ACHN (cell line): ENCODE data around the gene KRTAP3-2.

ENCODE experiments used
- DNase-seq: peaks from one replicate; pipeline ENCODE4 v3.0.0-alpha.2; 2015
- in situ Hi-C: cut with HindIII; loops from 2 replicates; pipeline ENCODE4 v1.10.0; 2017; ENCODE audit warnings: low sequenced_read_pairs, low pct_ligation_motif_present, low pct_unique_long_range_greater_than_20kb

KRTAP3-2 gene

DNA sequence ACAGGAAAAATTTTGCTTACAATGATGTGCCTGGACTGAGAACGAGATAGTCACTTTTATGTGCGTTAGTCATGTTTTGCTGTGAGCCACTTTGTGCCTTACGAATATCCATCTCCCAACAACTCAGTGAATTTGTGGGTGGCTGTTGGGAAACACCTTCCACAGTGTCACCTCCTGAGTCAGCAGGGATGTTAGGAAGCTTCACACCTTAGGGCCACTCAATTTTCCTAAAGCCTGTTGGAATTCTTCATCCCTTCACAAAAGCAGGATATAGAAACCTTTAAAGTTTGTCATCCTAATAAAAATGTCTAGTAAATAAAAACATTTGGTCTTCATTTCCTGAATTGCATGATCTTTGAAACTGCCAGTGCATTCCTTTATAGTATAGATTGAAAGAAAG, 13.5 kb upstream of the KRTAP3-2 start:
- DNase-seq = no peak
- in situ Hi-C loops = no loop called here

GRCh38 chr17:41012326-41013120, 12.8 kb upstream of the KRTAP3-2 start:
- DNase-seq = no peak
- in situ Hi-C loops = no loop called here

DNA sequence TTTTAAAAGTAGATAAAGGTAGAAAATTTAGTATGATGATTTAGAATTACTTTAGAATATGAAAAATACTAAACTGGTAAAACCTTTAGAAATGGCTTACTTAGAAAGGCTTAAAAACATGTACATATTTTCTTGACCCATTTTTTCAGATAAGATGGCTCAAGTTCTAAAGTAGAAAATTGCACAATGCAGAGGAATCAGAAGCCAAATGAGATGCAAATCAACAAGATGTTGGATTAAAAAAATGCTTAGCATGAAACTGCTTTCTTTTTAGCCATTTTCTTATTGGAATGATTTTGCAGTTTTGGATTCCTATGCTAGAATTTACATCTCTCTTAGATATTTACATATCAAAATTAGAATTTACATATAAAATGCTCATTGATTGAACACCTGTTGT, 10.7 kb upstream of the KRTAP3-2 start:
- DNase-seq = no peak
- in situ Hi-C loops = no loop called here

- DNase-seq = no peak
- in situ Hi-C loops = no loop called here
Observed at GRCh38 chr17:41009936-41010335, 10.2 kb upstream of the KRTAP3-2 start.

- DNase-seq = no peak
- in situ Hi-C loops = no loop called here
Observed at GRCh38 chr17:41009301-41009760, 9.6 kb upstream of the KRTAP3-2 start.

- no peak for DNase-seq
- in situ Hi-C loops = no loop called here
Observed at GRCh38 chr17:41008811-41009210, 9.1 kb upstream of the KRTAP3-2 start, which contains the start of gene KRTAP3-1. Gene KRTAP3-1, minus strand, starts transcription at chr17:41009128. Its CDS starts 54 bp downstream, at chr17:41009074.

DNA sequence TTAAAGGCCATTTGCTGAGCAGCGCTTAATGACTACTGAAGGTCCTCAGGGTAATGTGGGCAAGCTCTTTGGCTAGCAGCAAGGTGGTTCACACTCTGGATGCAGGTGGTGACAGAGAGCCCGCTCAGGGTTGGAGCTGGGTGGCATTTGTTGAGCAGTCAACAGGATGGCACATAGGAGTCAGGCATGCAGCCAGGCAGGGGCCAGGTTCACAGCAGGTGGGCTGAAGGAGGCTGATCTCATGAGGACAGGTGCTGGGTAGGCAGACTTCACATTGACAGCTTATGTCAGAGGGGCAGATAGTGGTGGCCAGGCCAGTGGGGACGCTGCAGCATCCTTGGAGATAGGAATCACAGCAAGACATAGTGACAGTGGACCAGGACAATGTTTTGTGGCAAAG, 4.7 kb upstream of the KRTAP3-2 start:
- in situ Hi-C loops = no loop called here
- no peak for DNase-seq

DNA sequence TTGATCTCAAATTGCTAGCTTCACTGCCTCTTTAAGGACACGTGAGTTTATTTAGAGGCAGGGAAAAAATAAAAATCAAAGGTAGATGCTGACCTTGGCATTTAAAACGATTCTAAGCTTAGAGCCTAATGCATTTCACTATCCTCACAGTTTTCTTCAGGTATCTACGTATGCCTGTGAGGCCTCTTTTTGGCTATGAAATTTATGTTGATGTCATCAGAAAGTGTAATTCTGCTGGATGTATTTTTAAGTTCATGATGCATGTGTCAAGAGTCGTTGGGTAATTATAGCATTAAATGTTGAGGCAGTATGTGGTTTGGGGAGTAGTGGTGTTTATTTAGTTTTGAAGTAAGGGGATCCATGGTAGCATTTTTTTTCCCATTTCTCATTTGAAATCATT, 4.2 kb upstream of the KRTAP3-2 start:
- in situ Hi-C loops = no loop called here
- DNase-seq = no peak

DNA sequence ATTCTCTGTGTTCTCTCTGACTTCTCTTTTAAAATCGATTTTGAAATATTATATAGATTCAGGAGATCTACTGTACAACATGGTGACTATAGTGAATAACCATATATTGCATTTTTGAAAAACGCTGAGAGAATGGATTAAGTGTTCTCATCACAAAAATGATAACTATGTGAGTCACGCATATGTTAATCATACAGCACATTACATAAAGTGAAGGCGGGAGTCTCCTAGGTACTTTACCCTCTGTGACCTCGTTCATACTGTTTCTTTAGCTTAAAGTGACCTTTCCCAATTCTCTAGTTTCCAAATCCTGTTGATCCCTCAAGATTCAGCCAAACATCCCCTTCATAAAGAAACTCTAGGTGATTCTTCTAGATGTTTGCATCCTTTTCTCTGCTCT, 3.1 kb upstream of the KRTAP3-2 start:
- DNase-seq = no peak
- in situ Hi-C loops = no loop called here

GRCh38 chr17:41001795-41002194, 2.1 kb upstream of the KRTAP3-2 start:
- DNase-seq = no peak
- in situ Hi-C loops = no loop called here

- in situ Hi-C loops = no loop called here
Observed at GRCh38 chr17:40997361-40997760, 2.3 kb downstream of the KRTAP3-2 start.

GRCh38 chr17:40996829-40997228, 2.9 kb downstream of the KRTAP3-2 start:
- no peak for DNase-seq
- in situ Hi-C loops = no loop called here

More at GRCh38 chr17:40997361-40997760, 2.3 kb downstream of the KRTAP3-2 start:
- DNase-seq = no peak

DNA sequence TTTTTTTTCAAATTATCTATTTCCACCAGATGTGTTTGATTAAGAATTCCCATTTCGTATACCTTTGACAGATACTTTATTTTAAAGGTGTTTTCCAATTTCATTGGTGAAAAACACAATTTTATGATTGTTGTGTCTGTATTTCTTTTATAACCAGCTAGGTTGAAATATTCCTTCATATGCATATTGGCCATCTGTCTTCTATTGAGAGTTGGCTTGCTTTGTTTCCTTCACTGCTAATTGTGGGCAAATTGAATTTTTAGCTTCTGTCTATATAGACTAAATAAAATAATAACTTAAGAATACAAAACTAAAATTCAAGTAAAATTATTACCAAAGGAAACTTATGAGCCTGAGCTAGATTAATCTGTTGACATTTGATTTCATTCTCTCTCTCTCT, 4.6 kb downstream of the KRTAP3-2 start:
- in situ Hi-C loops = no loop called here
- DNase-seq = no peak

DNA sequence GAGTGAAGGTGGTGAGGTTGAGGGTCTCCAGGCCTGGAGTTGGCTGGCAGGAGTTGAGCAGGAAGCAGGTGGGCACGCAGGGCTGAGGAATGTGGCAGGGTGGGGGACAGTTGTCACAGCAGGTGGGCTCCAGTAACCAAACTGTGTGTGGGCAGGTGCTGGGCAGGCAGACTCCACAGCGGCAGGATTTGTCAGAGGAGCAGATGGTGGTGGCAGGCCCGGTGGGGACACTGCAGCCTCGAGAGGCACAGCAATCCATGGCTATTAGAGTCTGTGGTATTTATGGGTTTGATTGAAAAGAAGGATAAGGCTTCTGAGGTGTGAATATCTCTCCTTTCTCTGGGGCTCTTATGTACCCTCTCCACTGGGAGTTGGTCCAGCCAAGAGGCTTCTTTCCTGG, 5.9 kb downstream of the KRTAP3-2 start, which contains the start of gene KRTAP3-3:
TSS of gene KRTAP3-3 (minus strand) at position 326 of the 400 bp plus-strand sequence. CDS start at position 259, 67 bp downstream.
- DNase-seq = no peak
- in situ Hi-C loops = no loop called here

DNA sequence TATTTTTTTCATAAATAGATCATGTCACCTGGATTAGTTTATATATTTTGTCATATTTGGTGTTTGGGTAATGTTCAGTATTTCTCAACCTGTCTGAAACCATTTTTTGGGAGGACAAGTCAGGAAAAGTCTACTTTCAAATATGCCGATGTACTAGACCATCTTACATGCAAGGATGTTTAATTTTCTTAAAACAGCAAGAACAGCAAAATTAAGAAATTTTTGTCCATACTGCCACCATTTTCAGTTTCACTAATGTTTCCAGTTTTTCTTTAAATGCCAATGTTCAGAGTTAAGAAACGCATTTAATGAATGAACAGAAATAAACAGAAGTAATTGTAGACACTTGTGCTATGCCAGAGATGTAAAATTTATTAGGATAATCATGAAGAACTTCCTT, 6.6 kb downstream of the KRTAP3-2 start:
- in situ Hi-C loops = no loop called here
- DNase-seq = no peak

DNA sequence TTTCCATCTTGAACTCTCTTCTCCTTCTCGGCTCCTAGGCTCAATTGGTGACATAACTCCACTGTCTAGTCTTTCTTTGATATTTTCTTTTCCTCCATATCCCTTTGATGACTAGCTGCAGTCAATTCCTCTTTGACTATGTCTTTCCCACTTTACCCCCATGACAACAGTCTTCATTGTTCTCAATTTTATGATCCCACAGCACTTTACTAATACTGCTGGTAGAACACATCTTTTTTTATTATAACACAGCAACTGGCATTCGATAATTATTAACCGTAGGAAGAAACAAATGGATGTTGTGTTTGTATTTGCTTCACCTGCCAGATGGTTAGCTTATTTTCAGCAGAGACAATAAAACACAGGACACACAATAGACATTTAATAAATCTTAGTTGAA, 7.0 kb downstream of the KRTAP3-2 start:
- in situ Hi-C loops = no loop called here
- no peak for DNase-seq

DNA sequence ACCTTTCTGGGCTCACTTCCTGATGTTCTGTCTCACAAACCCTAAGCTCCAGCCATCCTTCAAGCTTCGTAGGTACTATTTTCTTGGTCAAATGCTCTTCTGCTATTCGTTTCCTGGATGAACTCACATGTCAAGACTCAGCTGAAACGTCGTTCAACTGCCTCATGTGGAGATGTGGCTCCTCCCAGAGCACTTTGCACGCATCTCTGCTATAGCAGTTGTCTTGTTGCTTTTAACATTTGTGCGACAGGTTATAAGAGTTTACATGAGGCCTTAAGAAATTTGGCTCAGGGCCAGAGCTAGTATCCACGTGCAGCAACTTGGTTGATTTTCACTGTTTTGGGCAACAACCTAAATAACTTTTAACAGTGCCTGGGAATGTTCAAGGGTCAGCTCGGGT, 12.8 kb downstream of the KRTAP3-2 start:
- DNase-seq = no peak
- in situ Hi-C loops = no loop called here

- no peak for DNase-seq
- in situ Hi-C loops = no loop called here
Observed at GRCh38 chr17:40984226-40984625, 15.5 kb downstream of the KRTAP3-2 start, which contains the start of gene KRT40. Gene KRT40, minus strand, starts transcription at chr17:40984326. Its CDS starts 53 bp downstream, at chr17:40984273.

DNA sequence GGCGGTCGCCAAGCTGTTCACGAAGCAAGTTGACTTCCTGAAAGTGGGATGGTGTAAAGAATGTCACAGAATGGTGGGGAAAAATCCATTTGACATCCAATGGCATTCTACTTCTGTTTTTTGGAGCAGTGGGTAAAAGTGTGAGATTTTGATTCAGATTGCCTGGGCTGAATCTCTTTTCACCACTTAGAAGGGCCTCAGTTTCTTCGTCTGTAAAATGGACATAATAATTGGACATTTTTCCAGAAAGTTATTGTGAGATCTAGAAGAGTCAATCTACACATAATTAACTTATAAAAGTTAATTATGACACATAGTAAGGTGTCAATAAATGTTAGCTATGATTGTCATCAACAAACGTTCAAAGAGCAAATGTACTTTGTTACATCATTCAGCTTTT, 18.6 kb downstream of the KRTAP3-2 start:
- DNase-seq = no peak
- in situ Hi-C loops = no loop called here

DNA sequence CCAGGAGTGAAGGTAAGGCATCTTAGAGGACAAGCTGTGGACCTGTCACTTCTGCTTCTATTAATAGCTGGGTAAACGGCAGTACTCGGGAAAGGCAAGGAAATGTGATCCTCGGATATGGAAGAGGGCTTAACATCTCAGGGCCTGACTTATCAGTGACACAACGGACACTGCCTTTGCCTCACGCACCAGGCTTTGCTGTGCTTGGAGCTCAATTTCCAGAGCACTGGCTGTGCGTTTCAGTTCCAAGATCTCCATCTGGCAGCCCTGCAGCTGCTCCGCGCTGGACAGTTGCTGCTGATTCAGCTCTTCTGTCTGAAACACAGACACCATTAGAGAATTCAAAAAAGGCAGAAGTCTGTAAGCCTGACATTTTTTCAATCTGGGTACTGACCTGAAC, 19.1 kb downstream of the KRTAP3-2 start:
- in situ Hi-C loops = no loop called here
- no peak for DNase-seq
